Measurements from ENCODE around the gene SIRPA. TPM values are rescaled to one million over a fixed set of nuclear protein-coding genes. Genes with fewer than 3 reads are reported as not detected.

SIRPA gene
- total RNA-seq, 1 donor from 2014 or later, result 35.5 TPM

- Mint-ChIP-seq H3K27ac (ENCODE audit: unreplicated experiment) (no peak overlapping the region), H3K4me3 (ENCODE audit: unreplicated experiment) (no peak overlapping the region), H3K9me3 (ENCODE audit: unreplicated experiment) (no peaks in the 10 kb centered on the region), H3K4me1 (ENCODE audit: low read depth, unreplicated experiment) (no peaks in the 10 kb centered on the region), H3K36me3 (ENCODE audit: low read depth, unreplicated experiment) (no peaks in the 10 kb centered on the region), H3K27me3 (ENCODE audit: low read depth, unreplicated experiment) (peaks cover 51% of the 10 kb centered on the region)
- H3K36me3 ChIP-seq (ENCODE audit: insufficient read depth, low read length), result no peaks in the 10 kb centered on the region
- peaks cover 4% of the 10 kb centered on the region for H3K4me1 ChIP-seq (ENCODE audit: insufficient read depth, low read length)
- DNase-seq (ENCODE audit: low read depth) (no peak), FAIRE-seq (no peak)
- H3K27me3 ChIP-seq (ENCODE audit: insufficient read depth, low read length), result peaks cover 41% of the 10 kb centered on the region
- TF ChIP-seq, protein P1, sequence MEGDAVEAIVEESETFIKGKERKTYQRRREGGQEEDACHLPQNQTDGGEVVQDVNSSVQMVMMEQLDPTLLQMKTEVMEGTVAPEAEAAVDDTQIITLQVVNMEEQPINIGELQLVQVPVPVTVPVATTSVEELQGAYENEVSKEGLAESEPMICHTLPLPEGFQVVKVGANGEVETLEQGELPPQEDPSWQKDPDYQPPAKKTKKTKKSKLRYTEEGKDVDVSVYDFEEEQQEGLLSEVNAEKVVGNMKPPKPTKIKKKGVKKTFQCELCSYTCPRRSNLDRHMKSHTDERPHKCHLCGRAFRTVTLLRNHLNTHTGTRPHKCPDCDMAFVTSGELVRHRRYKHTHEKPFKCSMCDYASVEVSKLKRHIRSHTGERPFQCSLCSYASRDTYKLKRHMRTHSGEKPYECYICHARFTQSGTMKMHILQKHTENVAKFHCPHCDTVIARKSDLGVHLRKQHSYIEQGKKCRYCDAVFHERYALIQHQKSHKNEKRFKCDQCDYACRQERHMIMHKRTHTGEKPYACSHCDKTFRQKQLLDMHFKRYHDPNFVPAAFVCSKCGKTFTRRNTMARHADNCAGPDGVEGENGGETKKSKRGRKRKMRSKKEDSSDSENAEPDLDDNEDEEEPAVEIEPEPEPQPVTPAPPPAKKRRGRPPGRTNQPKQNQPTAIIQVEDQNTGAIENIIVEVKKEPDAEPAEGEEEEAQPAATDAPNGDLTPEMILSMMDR (IDR thresholded peaks at IDR 0.05; ENCODE audit: insufficient read depth, low read depth, low read length), result no peak
- no peak for TF ChIP-seq EZH2 (IDR thresholded peaks at IDR 0.05; ENCODE audit: insufficient read depth, low read length)
- no peak overlapping the region for H3K9ac ChIP-seq (ENCODE audit: low read length)
- no peak overlapping the region for H3K4me3 ChIP-seq (ENCODE audit: insufficient read depth, low read depth, low read length)
- H3K9me3 ChIP-seq (ENCODE audit: insufficient read depth, low read depth, low read length), result no peaks in the 10 kb centered on the region
- no peak overlapping the region for H3K27ac ChIP-seq (ENCODE audit: low read depth, low read length)
- no peak overlapping the region for H3K4me2 ChIP-seq (ENCODE audit: low read length)
- no peaks in the 10 kb centered on the region for H3K79me2 ChIP-seq (ENCODE audit: insufficient read depth, low read length)
- no peaks in the 10 kb centered on the region for H4K20me1 ChIP-seq (ENCODE audit: insufficient read depth, low read length)
- no peak overlapping the region for H2AFZ ChIP-seq (ENCODE audit: low read depth, low read length)
Observed at GRCh38 chr20:1964061-1964460, 68.9 kb downstream of the SIRPA start.

GRCh38 chr20:1964659-1965405 lies 69.6 kb downstream of the SIRPA start:
- no peak overlapping the region for H3K4me3 ChIP-seq (ENCODE audit: insufficient read depth, low read depth, low read length)
- H3K4me1 Mint-ChIP-seq (ENCODE audit: low read depth, unreplicated experiment), result no peaks in the 10 kb centered on the region

More at GRCh38 chr20:1964659-1965405, 69.6 kb downstream of the SIRPA start:
- H3K27me3 Mint-ChIP-seq (ENCODE audit: low read depth, unreplicated experiment), result peaks cover 55% of the 10 kb centered on the region
- Histone ChIP-seq H4K20me1 (ENCODE audit: insufficient read depth, low read length) (no peaks in the 10 kb centered on the region), H3K36me3 (ENCODE audit: insufficient read depth, low read length) (no peaks in the 10 kb centered on the region), H3K27ac (ENCODE audit: low read depth, low read length) (no peak overlapping the region), H3K4me2 (ENCODE audit: low read length) (peak overlapping the region; percentile 69), H3K9me3 (ENCODE audit: insufficient read depth, low read depth, low read length) (no peaks in the 10 kb centered on the region), H3K27me3 (ENCODE audit: insufficient read depth, low read length) (peaks cover 44% of the 10 kb centered on the region), H3K4me1 (ENCODE audit: insufficient read depth, low read length) (peaks cover 4% of the 10 kb centered on the region), H3K9ac (ENCODE audit: low read length) (no peak overlapping the region), H3K79me2 (ENCODE audit: insufficient read depth, low read length) (no peaks in the 10 kb centered on the region), H2AFZ (ENCODE audit: low read depth, low read length) (no peak overlapping the region)
- no peak overlapping the region for H3K4me3 Mint-ChIP-seq (ENCODE audit: unreplicated experiment)
- no peaks in the 10 kb centered on the region for H3K9me3 Mint-ChIP-seq (ENCODE audit: unreplicated experiment)
- TF ChIP-seq, protein P1 (IDR thresholded peaks at IDR 0.05; ENCODE audit: insufficient read depth, low read depth, low read length), result peak; percentile 17
- TF ChIP-seq EZH2 (IDR thresholded peaks at IDR 0.05; ENCODE audit: insufficient read depth, low read length), result no peak
- no peak for FAIRE-seq
- DNase-seq (ENCODE audit: low read depth), result no peak
- no peak overlapping the region for H3K27ac Mint-ChIP-seq (ENCODE audit: unreplicated experiment)
- no peaks in the 10 kb centered on the region for H3K36me3 Mint-ChIP-seq (ENCODE audit: low read depth, unreplicated experiment)
